ENCODE measurements around the gene TMEM52B.

GRCh38 chr12:10214895-10215267 lies 36.0 kb downstream of the TMEM52B start:
- no peak for TF ChIP-seq PRDM4 (tag by site-specific recombination; IDR thresholded peaks at IDR 0.05)
- no peak for TF ChIP-seq ZBTB26 (tag by site-specific recombination; optimal IDR thresholded peaks at IDR 0.05)
- TF ChIP-seq CTCF (tag by site-specific recombination; IDR thresholded peaks at IDR 0.05) = no peak
- TF ChIP-seq ZNF148 (tag by site-specific recombination; IDR thresholded peaks at IDR 0.05; ENCODE audit: borderline replicate concordance) = no peak
- no peak for TF ChIP-seq ZNF777 (tag by site-specific recombination; IDR thresholded peaks at IDR 0.05; ENCODE audit: borderline replicate concordance)
- TF ChIP-seq MYNN (tag by site-specific recombination; IDR thresholded peaks at IDR 0.05; ENCODE audit: borderline replicate concordance) = no peak
- TF ChIP-seq MEIS1 (CRISPR knock-in tag; IDR thresholded peaks at IDR 0.05; ENCODE audit: borderline replicate concordance) = no peak
- no peak for TF ChIP-seq YY1 (tag by site-specific recombination; IDR thresholded peaks at IDR 0.05)
- TF ChIP-seq, protein P1, sequence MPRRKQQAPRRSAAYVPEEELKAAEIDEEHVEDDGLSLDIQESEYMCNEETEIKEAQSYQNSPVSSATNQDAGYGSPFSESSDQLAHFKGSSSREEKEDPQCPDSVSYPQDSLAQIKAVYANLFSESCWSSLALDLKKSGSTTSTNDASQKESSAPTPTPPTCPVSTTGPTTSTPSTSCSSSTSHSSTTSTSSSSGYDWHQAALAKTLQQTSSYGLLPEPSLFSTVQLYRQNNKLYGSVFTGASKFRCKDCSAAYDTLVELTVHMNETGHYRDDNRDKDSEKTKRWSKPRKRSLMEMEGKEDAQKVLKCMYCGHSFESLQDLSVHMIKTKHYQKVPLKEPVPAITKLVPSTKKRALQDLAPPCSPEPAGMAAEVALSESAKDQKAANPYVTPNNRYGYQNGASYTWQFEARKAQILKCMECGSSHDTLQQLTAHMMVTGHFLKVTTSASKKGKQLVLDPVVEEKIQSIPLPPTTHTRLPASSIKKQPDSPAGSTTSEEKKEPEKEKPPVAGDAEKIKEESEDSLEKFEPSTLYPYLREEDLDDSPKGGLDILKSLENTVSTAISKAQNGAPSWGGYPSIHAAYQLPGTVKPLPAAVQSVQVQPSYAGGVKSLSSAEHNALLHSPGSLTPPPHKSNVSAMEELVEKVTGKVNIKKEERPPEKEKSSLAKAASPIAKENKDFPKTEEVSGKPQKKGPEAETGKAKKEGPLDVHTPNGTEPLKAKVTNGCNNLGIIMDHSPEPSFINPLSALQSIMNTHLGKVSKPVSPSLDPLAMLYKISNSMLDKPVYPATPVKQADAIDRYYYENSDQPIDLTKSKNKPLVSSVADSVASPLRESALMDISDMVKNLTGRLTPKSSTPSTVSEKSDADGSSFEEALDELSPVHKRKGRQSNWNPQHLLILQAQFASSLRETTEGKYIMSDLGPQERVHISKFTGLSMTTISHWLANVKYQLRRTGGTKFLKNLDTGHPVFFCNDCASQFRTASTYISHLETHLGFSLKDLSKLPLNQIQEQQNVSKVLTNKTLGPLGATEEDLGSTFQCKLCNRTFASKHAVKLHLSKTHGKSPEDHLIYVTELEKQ (tag by site-specific recombination; IDR thresholded peaks at IDR 0.05; ENCODE audit: borderline replicate concordance) = no peak
- TF ChIP-seq, protein P2, sequence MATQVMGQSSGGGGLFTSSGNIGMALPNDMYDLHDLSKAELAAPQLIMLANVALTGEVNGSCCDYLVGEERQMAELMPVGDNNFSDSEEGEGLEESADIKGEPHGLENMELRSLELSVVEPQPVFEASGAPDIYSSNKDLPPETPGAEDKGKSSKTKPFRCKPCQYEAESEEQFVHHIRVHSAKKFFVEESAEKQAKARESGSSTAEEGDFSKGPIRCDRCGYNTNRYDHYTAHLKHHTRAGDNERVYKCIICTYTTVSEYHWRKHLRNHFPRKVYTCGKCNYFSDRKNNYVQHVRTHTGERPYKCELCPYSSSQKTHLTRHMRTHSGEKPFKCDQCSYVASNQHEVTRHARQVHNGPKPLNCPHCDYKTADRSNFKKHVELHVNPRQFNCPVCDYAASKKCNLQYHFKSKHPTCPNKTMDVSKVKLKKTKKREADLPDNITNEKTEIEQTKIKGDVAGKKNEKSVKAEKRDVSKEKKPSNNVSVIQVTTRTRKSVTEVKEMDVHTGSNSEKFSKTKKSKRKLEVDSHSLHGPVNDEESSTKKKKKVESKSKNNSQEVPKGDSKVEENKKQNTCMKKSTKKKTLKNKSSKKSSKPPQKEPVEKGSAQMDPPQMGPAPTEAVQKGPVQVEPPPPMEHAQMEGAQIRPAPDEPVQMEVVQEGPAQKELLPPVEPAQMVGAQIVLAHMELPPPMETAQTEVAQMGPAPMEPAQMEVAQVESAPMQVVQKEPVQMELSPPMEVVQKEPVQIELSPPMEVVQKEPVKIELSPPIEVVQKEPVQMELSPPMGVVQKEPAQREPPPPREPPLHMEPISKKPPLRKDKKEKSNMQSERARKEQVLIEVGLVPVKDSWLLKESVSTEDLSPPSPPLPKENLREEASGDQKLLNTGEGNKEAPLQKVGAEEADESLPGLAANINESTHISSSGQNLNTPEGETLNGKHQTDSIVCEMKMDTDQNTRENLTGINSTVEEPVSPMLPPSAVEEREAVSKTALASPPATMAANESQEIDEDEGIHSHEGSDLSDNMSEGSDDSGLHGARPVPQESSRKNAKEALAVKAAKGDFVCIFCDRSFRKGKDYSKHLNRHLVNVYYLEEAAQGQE (tag by site-specific recombination; IDR thresholded peaks at IDR 0.05) = no peak
- no peak for TF ChIP-seq KLF7 (tag by site-specific recombination; IDR thresholded peaks at IDR 0.05; ENCODE audit: borderline replicate concordance)
- no peak for TF ChIP-seq PRDM10 (tag by site-specific recombination; IDR thresholded peaks at IDR 0.05)
- no peak for TF ChIP-seq ZNF274 (IDR thresholded peaks at IDR 0.05; ENCODE audit: low read length)
- no peak for TF ChIP-seq ZNF274 (tag by site-specific recombination; IDR thresholded peaks at IDR 0.05; ENCODE audit: borderline replicate concordance)
- TF ChIP-seq ZNF660 (tag by site-specific recombination; IDR thresholded peaks at IDR 0.05) = no peak

Data from HEK293 (cell line).